IMR-90 (cell line): ENCODE results near the gene MALT1. TPM values are rescaled to one million over a fixed set of nuclear protein-coding genes. Genes with fewer than 3 reads are reported as not detected.

Source experiments
- ATAC-seq: fragments of 200-7000 bp; cut with Tn5 transposase; 2 replicates; pipeline ENCODE4 v1.9.1; 2020; ENCODE audit warnings: low read depth, mild to moderate bottlenecking, moderate library complexity
- BruUV-seq: library from RNA; stranded (reverse); fragments of 400-500 nt; replicated peaks from 2 replicates; lab custom pipeline; 2021; lab: Mats Ljungman, UMichigan
- CTCF ChIA-PET: fragments of 300-600 bp; formaldehyde crosslinking; extraction: SDS; loops from one replicate; lab custom pipeline; 2021; ENCODE audit warnings: antibody characterized with exemption; lab: Yijun Ruan, JAX
- POLR2A ChIA-PET: fragments of 300-600 bp; sonication (Branson Sonifier 250); formaldehyde crosslinking; loops from one replicate; lab custom pipeline; 2022; ENCODE audit warnings: antibody characterized with exemption; ENCODE audit not compliant: unreplicated experiment; lab: Charles Lee
- DNase-seq: peaks from one replicate; pipeline ENCODE4 v3.0.0; 2013
- H2AFZ ChIP-seq: replicated peaks from 2 replicates; pipeline ENCODE3; 2013; ENCODE audit warnings: low read length, mild to moderate bottlenecking; ENCODE audit not compliant: poor library complexity
- H2AK5ac ChIP-seq: 2 replicates; pipeline ENCODE4 v1.6.1; 2013; ENCODE audit warnings: low read depth, low read length, inconsistent platforms
- H2AK9ac ChIP-seq: replicated peaks from 2 replicates; pipeline ENCODE3; 2013; ENCODE audit warnings: mild to moderate bottlenecking, low read depth, low read length, moderate library complexity; ENCODE audit not compliant: poor library complexity
- H2BK120ac ChIP-seq: 2 replicates; pipeline ENCODE4 v1.6.1; 2013; ENCODE audit warnings: low read depth, low read length, inconsistent platforms
- H2BK15ac ChIP-seq: 3 replicates; pipeline ENCODE4 v1.6.1; 2013; ENCODE audit warnings: low read depth, low read length, inconsistent platforms
- H2BK20ac ChIP-seq: 2 replicates; pipeline ENCODE4 v1.6.1; 2013; ENCODE audit warnings: low read depth, mild to moderate bottlenecking, inconsistent platforms, low read length, moderate library complexity
- H2BK5ac ChIP-seq: 2 replicates; pipeline ENCODE4 v1.6.1; 2013; ENCODE audit warnings: mild to moderate bottlenecking, low read depth, low read length, inconsistent platforms; ENCODE audit not compliant: poor library complexity, severe bottlenecking
- H3K14ac ChIP-seq: replicated peaks from 2 replicates; pipeline ENCODE4 v1.6.1; 2013; ENCODE audit warnings: low read depth, low read length, inconsistent platforms
- H3K18ac ChIP-seq: 2 replicates; pipeline ENCODE4 v1.6.1; 2013; ENCODE audit warnings: low read depth, low read length, control low read depth
- H3K23ac ChIP-seq: 2 replicates; pipeline ENCODE4 v1.6.1; 2013; ENCODE audit warnings: low read depth, low read length, inconsistent platforms
- H3K27ac ChIP-seq: 2 replicates; pipeline ENCODE4 v1.5.1; 2013; ENCODE audit warnings: mild to moderate bottlenecking, control low read depth, low read length; ENCODE audit not compliant: insufficient read depth
- H3K27me3 ChIP-seq: 2 replicates; pipeline ENCODE4 v1.6.1; 2013; ENCODE audit warnings: low read length; ENCODE audit not compliant: control insufficient read depth, insufficient read depth
- H3K36me3 ChIP-seq: 2 replicates; pipeline ENCODE4 v1.6.1; 2013; ENCODE audit warnings: low read length, mixed read lengths; ENCODE audit not compliant: control insufficient read depth, insufficient read depth
- H3K4ac ChIP-seq: 2 replicates; pipeline ENCODE4 v1.6.1; 2013; ENCODE audit warnings: low read depth, low read length, inconsistent platforms
- H3K4me1 ChIP-seq: 2 replicates; pipeline ENCODE4 v1.6.1; 2013; ENCODE audit warnings: low read length, mixed read lengths; ENCODE audit not compliant: control insufficient read depth, insufficient read depth
- H3K4me2 ChIP-seq: 2 replicates; pipeline ENCODE4 v1.6.1; 2013; ENCODE audit warnings: low read depth, mild to moderate bottlenecking, control low read depth, low read length, moderate library complexity
- H3K4me3 ChIP-seq: 2 replicates; pipeline ENCODE4 v1.5.1; 2013; ENCODE audit warnings: low read depth, mild to moderate bottlenecking, control low read depth, low read length, moderate library complexity; ENCODE audit not compliant: insufficient read depth
- H3K56ac ChIP-seq: 2 replicates; pipeline ENCODE4 v1.6.1; 2013; ENCODE audit warnings: low read length, inconsistent platforms; ENCODE audit not compliant: insufficient read depth; ENCODE audit errors: extremely low read depth
- H3K79me1 ChIP-seq, 2 experiments: 2 replicates each; pipeline ENCODE4 v1.6.1; 2013; ENCODE audit warnings: low read length in 2 of 2, inconsistent platforms in 1 of 2, low read depth in 1 of 2
- H3K9ac ChIP-seq: 2 replicates; pipeline ENCODE4 v1.6.1; 2013; ENCODE audit warnings: low read depth, low read length, control low read depth
- H3K9me1 ChIP-seq: 2 replicates; pipeline ENCODE4 v1.6.1; 2013; ENCODE audit warnings: low read length, inconsistent platforms; ENCODE audit not compliant: insufficient read depth
- H3K9me3 ChIP-seq: 2 replicates; pipeline ENCODE4 v1.6.1; 2013; ENCODE audit warnings: low read length; ENCODE audit not compliant: control insufficient read depth, insufficient read depth
- H4K20me1 ChIP-seq: 2 replicates; pipeline ENCODE4 v1.6.1; 2013; ENCODE audit warnings: low read length, inconsistent platforms; ENCODE audit not compliant: insufficient read depth
- H4K5ac ChIP-seq: 2 replicates; pipeline ENCODE4 v1.6.1; 2013; ENCODE audit warnings: mild to moderate bottlenecking, low read depth, low read length, control low read depth
- H4K8ac ChIP-seq, 2 experiments: 2 replicates each; pipeline ENCODE4 v1.6.1; 2013; ENCODE audit warnings: low read depth in 2 of 2, low read length in 2 of 2, control low read depth in 1 of 2, inconsistent platforms in 1 of 2
- H4K91ac ChIP-seq: 2 replicates; pipeline ENCODE4 v1.6.1; 2013; ENCODE audit warnings: low read depth, low read length, inconsistent platforms; ENCODE audit not compliant: insufficient read depth
- BHLHE40 ChIP-seq: fragments of 150-350 bp; IDR thresholded peaks from 2 replicates; pipeline ENCODE4 v1.6.1; 2016; ENCODE audit warnings: mild to moderate bottlenecking, low read depth, low read length
- MAFK ChIP-seq: IDR thresholded peaks from 2 replicates; pipeline ENCODE4 v1.6.1; 2012; ENCODE audit warnings: low read depth, low read length, improper control_type of control experiment
- MAZ ChIP-seq: IDR thresholded peaks from 2 replicates; pipeline ENCODE4 v1.6.1; 2012; ENCODE audit warnings: low read depth, mild to moderate bottlenecking, low read length, improper control_type of control experiment, moderate library complexity, borderline replicate concordance
- NFE2L2 ChIP-seq: fragments of 150-350 bp; IDR thresholded peaks from 2 replicates; pipeline ENCODE4 v1.6.1; 2016; ENCODE audit warnings: low read depth, mild to moderate bottlenecking, low read length
- RCOR1 ChIP-seq: IDR thresholded peaks from 2 replicates; pipeline ENCODE4 v1.6.1; 2012; ENCODE audit warnings: mild to moderate bottlenecking, low read length, improper control_type of control experiment; ENCODE audit not compliant: insufficient replicate concordance
- SMC3 ChIP-seq: fragments of 150-350 bp; IDR thresholded peaks from 2 replicates; pipeline ENCODE4 v1.6.1; 2016; ENCODE audit warnings: low read depth, mild to moderate bottlenecking, antibody characterized with exemption, low read length, moderate library complexity
- WGBS, 2 experiments: methylation state at CpG; one replicate each; pipeline versions ENCODE4 v1.1.5 to v1.1.7; 2013; ENCODE audit warnings: missing lambda C conversion rate in 2 of 2; ENCODE audit not compliant: insufficient read length in 1 of 2; ENCODE audit errors: extremely low coverage in 2 of 2; 5-methylcytosine and 5-hydroxymethylcytosine counted together
- dilution Hi-C: fragments of 300-500 bp; cut with HindIII; formaldehyde crosslinking; loops from one replicate; pipeline ENCODE4 v1.14.3; 2018; ENCODE audit warnings: low sequenced_read_pairs; ENCODE audit not compliant: unreplicated experiment
- in situ Hi-C: fragments of 300-500 bp; cut with MboI; formaldehyde crosslinking; loops from 3 replicates; pipeline ENCODE4 v1.14.3; 2019; ENCODE audit warnings: low sequenced_read_pairs, inconsistent platforms, mixed read lengths
- intact Hi-C: fragments of 100-400 bp; cut with micrococcal nuclease; formaldehyde crosslinking; loops from 2 replicates; pipeline ENCODE4 v1.10.0; 2022
- polyA plus RNA-seq, 3 experiments: library from polyadenylated mRNA; depleted of rRNA; stranded (reverse); fragments of >200 nt; gene quantifications; 2 replicates each; pipeline ENCODE4 v1.2.3, GENCODE V29; 2012; ENCODE audit warnings: low replicate concordance in 1 of 3
- total RNA-seq: library from RNA; depleted of rRNA; stranded (reverse); fragments of >200 nt; gene quantifications from 2 replicates; pipeline ENCODE4 v1.2.3, GENCODE V29; 2012
- TF ChIP-seq, protein P1 (sequence below): conservative IDR thresholded peaks from 2 replicates; pipeline ENCODE4 v1.5.1; 2012; ENCODE audit warnings: mild to moderate bottlenecking, low read depth, low read length, improper control_type of control experiment
- TF ChIP-seq, protein P2 (sequence below): fragments of 150-350 bp; IDR thresholded peaks from 2 replicates; pipeline ENCODE4 v1.6.1; 2017; ENCODE audit warnings: mild to moderate bottlenecking, antibody characterized with exemption, low read length, low read depth

The MALT1 gene
- total and polyA plus RNA-seq, 2 of the 4 experiments (the other 2 are of a cell fraction) = 8.3 to 25.3 TPM

DNA sequence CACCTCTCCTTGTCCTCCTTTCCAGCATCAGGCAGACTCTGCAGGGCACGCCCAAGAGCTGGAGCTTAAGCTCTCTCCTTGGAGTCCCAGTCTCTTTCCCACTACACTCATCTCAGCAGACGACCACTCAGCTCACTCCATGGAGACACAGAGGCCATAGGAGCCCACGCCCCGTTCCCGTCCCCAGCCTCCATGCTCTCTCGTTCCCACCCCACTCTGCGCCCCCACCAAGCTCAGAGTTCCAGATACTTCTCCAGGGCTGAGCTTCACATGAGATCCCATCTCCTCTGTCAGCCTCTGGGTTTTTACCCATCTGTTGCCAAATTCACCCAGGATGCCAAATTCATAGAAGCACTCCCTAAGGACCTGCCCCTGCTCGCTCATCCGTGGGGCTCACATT lies 87.3 kb downstream of the MALT1 start:
- Histone ChIP-seq H2AK9ac (no peak overlapping the region), H3K27ac (no peak overlapping the region), H3K4me2 (no peak overlapping the region), H3K9me3 (no peaks in the 10 kb centered on the region), H2BK120ac (no peak overlapping the region), H4K5ac (no peak overlapping the region), H4K8ac (no peak overlapping the region), H3K4me1 (peaks cover 2% of the 10 kb centered on the region), H3K36me3 (no peaks in the 10 kb centered on the region), H3K79me1 (no peaks in the 10 kb centered on the region), H3K4me3 (no peak overlapping the region), H3K9me1 (peaks cover 10% of the 10 kb centered on the region; the same call in 1 of the 2 replicates), H2BK20ac (no peak overlapping the region), H3K27me3 (peaks cover 5% of the 10 kb centered on the region), H4K91ac (no peak overlapping the region), H3K4ac (no peak overlapping the region), H2BK15ac (no peak overlapping the region), H3K18ac (no peak overlapping the region), H2AK5ac (no peak overlapping the region), H3K56ac (no peak overlapping the region), H2AFZ (no peak overlapping the region), H4K20me1 (no peaks in the 10 kb centered on the region), H3K9ac (no peak overlapping the region), H3K14ac (no peak overlapping the region), H3K23ac (no peak overlapping the region), H2BK5ac (no peak overlapping the region)
- in situ Hi-C loops = no loop called here
- BruUV-seq = no TSS peak
- DNase-seq = no peak
- intact Hi-C loops = no loop called here
- CTCF ChIA-PET = no interaction called here
- dilution Hi-C loops = no loop called here
- POLR2A ChIA-PET = interaction anchor here (0.6 kb wide), 1 partner anchor 207 kb away, joined by 4 read pairs; no protein-coding TSS in a partner anchor
- WGBS, 2 experiments = 94% methylated on average over 4 of the region's 9 CpGs; no CpG with 5 or more reads in 1 of the 2 experiments
- ATAC-seq = no peak
- TF ChIP-seq, protein P1, sequence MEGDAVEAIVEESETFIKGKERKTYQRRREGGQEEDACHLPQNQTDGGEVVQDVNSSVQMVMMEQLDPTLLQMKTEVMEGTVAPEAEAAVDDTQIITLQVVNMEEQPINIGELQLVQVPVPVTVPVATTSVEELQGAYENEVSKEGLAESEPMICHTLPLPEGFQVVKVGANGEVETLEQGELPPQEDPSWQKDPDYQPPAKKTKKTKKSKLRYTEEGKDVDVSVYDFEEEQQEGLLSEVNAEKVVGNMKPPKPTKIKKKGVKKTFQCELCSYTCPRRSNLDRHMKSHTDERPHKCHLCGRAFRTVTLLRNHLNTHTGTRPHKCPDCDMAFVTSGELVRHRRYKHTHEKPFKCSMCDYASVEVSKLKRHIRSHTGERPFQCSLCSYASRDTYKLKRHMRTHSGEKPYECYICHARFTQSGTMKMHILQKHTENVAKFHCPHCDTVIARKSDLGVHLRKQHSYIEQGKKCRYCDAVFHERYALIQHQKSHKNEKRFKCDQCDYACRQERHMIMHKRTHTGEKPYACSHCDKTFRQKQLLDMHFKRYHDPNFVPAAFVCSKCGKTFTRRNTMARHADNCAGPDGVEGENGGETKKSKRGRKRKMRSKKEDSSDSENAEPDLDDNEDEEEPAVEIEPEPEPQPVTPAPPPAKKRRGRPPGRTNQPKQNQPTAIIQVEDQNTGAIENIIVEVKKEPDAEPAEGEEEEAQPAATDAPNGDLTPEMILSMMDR = no peak
- TF ChIP-seq SMC3 = no peak
- no peak for TF ChIP-seq RCOR1
- no peak for TF ChIP-seq MAZ
- TF ChIP-seq BHLHE40 = no peak
- TF ChIP-seq MAFK = no peak
- TF ChIP-seq, protein P2, sequence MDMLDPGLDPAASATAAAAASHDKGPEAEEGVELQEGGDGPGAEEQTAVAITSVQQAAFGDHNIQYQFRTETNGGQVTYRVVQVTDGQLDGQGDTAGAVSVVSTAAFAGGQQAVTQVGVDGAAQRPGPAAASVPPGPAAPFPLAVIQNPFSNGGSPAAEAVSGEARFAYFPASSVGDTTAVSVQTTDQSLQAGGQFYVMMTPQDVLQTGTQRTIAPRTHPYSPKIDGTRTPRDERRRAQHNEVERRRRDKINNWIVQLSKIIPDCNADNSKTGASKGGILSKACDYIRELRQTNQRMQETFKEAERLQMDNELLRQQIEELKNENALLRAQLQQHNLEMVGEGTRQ = no peak
- TF ChIP-seq NFE2L2 = no peak
